ENCODE results near the gene KIF2A.

KIF2A gene

GRCh38 chr5:62327138-62328053 lies 21.4 kb downstream of the KIF2A start:
- Histone ChIP-seq H3K4me3 (ENCODE audit: low read depth, low read length) (no peak overlapping the region), H3K4me1 (ENCODE audit: control insufficient read depth, insufficient read depth, low read length) (peaks cover 5% of the 10 kb centered on the region), H3K9ac (ENCODE audit: low read depth, low read length) (no peak overlapping the region), H3K9me3 (ENCODE audit: control insufficient read depth, insufficient read depth, low read length) (no peaks in the 10 kb centered on the region), H3K27ac (ENCODE audit: low read depth, low read length) (no peak overlapping the region), H3K36me3 (ENCODE audit: control insufficient read depth, insufficient read depth, low read length) (0 out of 2 replicates have a peak, but pooled peaks cover 3% of the 10 kb centered on the region), H3K27me3 (ENCODE audit: control insufficient read depth, insufficient read depth, low read length) (no peaks in the 10 kb centered on the region)

GRCh38 chr5:62328772-62329491 lies 22.9 kb downstream of the KIF2A start:
- Histone ChIP-seq H3K27ac (ENCODE audit: low read depth, low read length) (no peak overlapping the region), H3K27me3 (ENCODE audit: control insufficient read depth, insufficient read depth, low read length) (no peaks in the 10 kb centered on the region), H3K36me3 (ENCODE audit: control insufficient read depth, insufficient read depth, low read length) (0 out of 2 replicates have a peak, but pooled peaks cover 3% of the 10 kb centered on the region), H3K4me1 (ENCODE audit: control insufficient read depth, insufficient read depth, low read length) (peaks cover 5% of the 10 kb centered on the region), H3K4me3 (ENCODE audit: low read depth, low read length) (no peak overlapping the region), H3K9me3 (ENCODE audit: control insufficient read depth, insufficient read depth, low read length) (no peaks in the 10 kb centered on the region), H3K9ac (ENCODE audit: low read depth, low read length) (no peak overlapping the region)

- H3K27me3 ChIP-seq (ENCODE audit: control insufficient read depth, insufficient read depth, low read length) = no peaks in the 10 kb centered on the region
- H3K27ac ChIP-seq (ENCODE audit: low read depth, low read length) = no peak overlapping the region
- no peak overlapping the region for H3K9ac ChIP-seq (ENCODE audit: low read depth, low read length)
- no peak overlapping the region for H3K4me3 ChIP-seq (ENCODE audit: low read depth, low read length)
- no peaks in the 10 kb centered on the region for H3K9me3 ChIP-seq (ENCODE audit: control insufficient read depth, insufficient read depth, low read length)
- peaks cover 5% of the 10 kb centered on the region for H3K36me3 ChIP-seq (ENCODE audit: control insufficient read depth, insufficient read depth, low read length)
- H3K4me1 ChIP-seq (ENCODE audit: control insufficient read depth, insufficient read depth, low read length) = peaks cover 5% of the 10 kb centered on the region
These were observed 24.3 kb downstream of the KIF2A start for GRCh38 chr5:62330302-62330701.

- no peaks in the 10 kb centered on the region for H3K27me3 ChIP-seq (ENCODE audit: control insufficient read depth, insufficient read depth, low read length)
- no peak overlapping the region for H3K4me3 ChIP-seq (ENCODE audit: low read depth, low read length)
- H3K36me3 ChIP-seq (ENCODE audit: control insufficient read depth, insufficient read depth, low read length) = peaks cover 5% of the 10 kb centered on the region
- no peaks in the 10 kb centered on the region for H3K9me3 ChIP-seq (ENCODE audit: control insufficient read depth, insufficient read depth, low read length)
- H3K4me1 ChIP-seq (ENCODE audit: control insufficient read depth, insufficient read depth, low read length) = no peaks in the 10 kb centered on the region; the same call in 1 of the 2 replicates
- no peak overlapping the region for H3K9ac ChIP-seq (ENCODE audit: low read depth, low read length)
- no peak overlapping the region for H3K27ac ChIP-seq (ENCODE audit: low read depth, low read length)
These were observed 25.9 kb downstream of the KIF2A start for GRCh38 chr5:62331921-62332320.

GRCh38 chr5:62333250-62333794 lies 27.3 kb downstream of the KIF2A start:
- Histone ChIP-seq H3K27ac (ENCODE audit: low read depth, low read length) (no peak overlapping the region), H3K9me3 (ENCODE audit: control insufficient read depth, insufficient read depth, low read length) (no peaks in the 10 kb centered on the region), H3K4me1 (ENCODE audit: control insufficient read depth, insufficient read depth, low read length) (no peaks in the 10 kb centered on the region)

GRCh38 chr5:62334082-62334481 lies 28.1 kb downstream of the KIF2A start:
- H3K4me3 ChIP-seq (ENCODE audit: low read depth, low read length) = no peak overlapping the region
- H3K9me3 ChIP-seq (ENCODE audit: control insufficient read depth, insufficient read depth, low read length) = no peaks in the 10 kb centered on the region
- no peak overlapping the region for H3K27ac ChIP-seq (ENCODE audit: low read depth, low read length)
- H3K27me3 ChIP-seq (ENCODE audit: control insufficient read depth, insufficient read depth, low read length) = no peaks in the 10 kb centered on the region
- H3K9ac ChIP-seq (ENCODE audit: low read depth, low read length) = no peak overlapping the region
- H3K36me3 ChIP-seq (ENCODE audit: control insufficient read depth, insufficient read depth, low read length) = peaks cover 5% of the 10 kb centered on the region
- H3K4me1 ChIP-seq (ENCODE audit: control insufficient read depth, insufficient read depth, low read length) = no peaks in the 10 kb centered on the region

More at GRCh38 chr5:62333250-62333794, 27.3 kb downstream of the KIF2A start:
- no peaks in the 10 kb centered on the region for H3K27me3 ChIP-seq (ENCODE audit: control insufficient read depth, insufficient read depth, low read length)
- H3K4me3 ChIP-seq (ENCODE audit: low read depth, low read length) = no peak overlapping the region
- H3K36me3 ChIP-seq (ENCODE audit: control insufficient read depth, insufficient read depth, low read length) = peaks cover 5% of the 10 kb centered on the region
- H3K9ac ChIP-seq (ENCODE audit: low read depth, low read length) = no peak overlapping the region

GRCh38 chr5:62340392-62340791 lies 34.4 kb downstream of the KIF2A start:
- no peaks in the 10 kb centered on the region for H3K27me3 ChIP-seq (ENCODE audit: control insufficient read depth, insufficient read depth, low read length)
- no peaks in the 10 kb centered on the region for H3K4me1 ChIP-seq (ENCODE audit: control insufficient read depth, insufficient read depth, low read length)
- H3K27ac ChIP-seq (ENCODE audit: low read depth, low read length) = no peak overlapping the region
- no peak overlapping the region for H3K9ac ChIP-seq (ENCODE audit: low read depth, low read length)
- no peak overlapping the region for H3K4me3 ChIP-seq (ENCODE audit: low read depth, low read length)
- no peaks in the 10 kb centered on the region for H3K9me3 ChIP-seq (ENCODE audit: control insufficient read depth, insufficient read depth, low read length)
- no peaks in the 10 kb centered on the region for H3K36me3 ChIP-seq (ENCODE audit: control insufficient read depth, insufficient read depth, low read length)

GRCh38 chr5:62340979-62341378 lies 35.0 kb downstream of the KIF2A start:
- Histone ChIP-seq H3K4me3 (ENCODE audit: low read depth, low read length) (no peak overlapping the region), H3K36me3 (ENCODE audit: control insufficient read depth, insufficient read depth, low read length) (no peaks in the 10 kb centered on the region), H3K27ac (ENCODE audit: low read depth, low read length) (no peak overlapping the region), H3K4me1 (ENCODE audit: control insufficient read depth, insufficient read depth, low read length) (no peaks in the 10 kb centered on the region), H3K27me3 (ENCODE audit: control insufficient read depth, insufficient read depth, low read length) (no peaks in the 10 kb centered on the region), H3K9me3 (ENCODE audit: control insufficient read depth, insufficient read depth, low read length) (no peaks in the 10 kb centered on the region), H3K9ac (ENCODE audit: low read depth, low read length) (no peak overlapping the region)

- no peaks in the 10 kb centered on the region for H3K4me1 ChIP-seq (ENCODE audit: control insufficient read depth, insufficient read depth, low read length)
- no peak overlapping the region for H3K4me3 ChIP-seq (ENCODE audit: low read depth, low read length)
- H3K36me3 ChIP-seq (ENCODE audit: control insufficient read depth, insufficient read depth, low read length) = peaks cover 3% of the 10 kb centered on the region; the same call in 1 of the 2 replicates
- H3K9me3 ChIP-seq (ENCODE audit: control insufficient read depth, insufficient read depth, low read length) = no peaks in the 10 kb centered on the region
- no peak overlapping the region for H3K27ac ChIP-seq (ENCODE audit: low read depth, low read length)
- H3K9ac ChIP-seq (ENCODE audit: low read depth, low read length) = no peak overlapping the region
- H3K27me3 ChIP-seq (ENCODE audit: control insufficient read depth, insufficient read depth, low read length) = no peaks in the 10 kb centered on the region
These were observed 35.9 kb downstream of the KIF2A start for GRCh38 chr5:62341783-62342475.

- H3K36me3 ChIP-seq (ENCODE audit: control insufficient read depth, insufficient read depth, low read length) = peaks cover 9% of the 10 kb centered on the region; the same call in 1 of the 2 replicates
- no peak overlapping the region for H3K27ac ChIP-seq (ENCODE audit: low read depth, low read length)
- no peaks in the 10 kb centered on the region for H3K4me1 ChIP-seq (ENCODE audit: control insufficient read depth, insufficient read depth, low read length)
- H3K4me3 ChIP-seq (ENCODE audit: low read depth, low read length) = no peak overlapping the region
- no peak overlapping the region for H3K9ac ChIP-seq (ENCODE audit: low read depth, low read length)
- H3K27me3 ChIP-seq (ENCODE audit: control insufficient read depth, insufficient read depth, low read length) = no peaks in the 10 kb centered on the region
- no peaks in the 10 kb centered on the region for H3K9me3 ChIP-seq (ENCODE audit: control insufficient read depth, insufficient read depth, low read length)
These were observed 36.5 kb downstream of the KIF2A start for GRCh38 chr5:62342476-62342837.

Measured in HUES48 (cell line).